Measurements from ENCODE around the gene TFB1M. TPM values are rescaled to one million over a fixed set of nuclear protein-coding genes. Genes with fewer than 3 reads are reported as not detected.

Gene TFB1M
- total and polyA plus RNA-seq, 9 of the 15 experiments (the other 6 are each of a cell fraction or from before 2014, with no cell fraction given), result 34.6 to 145 (median 40.4) TPM

- TF ChIP-seq REST (IDR thresholded peaks at IDR 0.05; ENCODE audit: borderline replicate concordance), result peak; percentile 81; the same call in 1 of the 2 replicates
- TF ChIP-seq REST (CRISPR knock-in tag; IDR thresholded peaks at IDR 0.05; ENCODE audit: low read depth), result no peak
- no peak for TF ChIP-seq ZNF121 (CRISPR knock-in tag; conservative IDR thresholded peaks at IDR 0.05)
- TF ChIP-seq DEAF1 (CRISPR knock-in tag; IDR thresholded peaks at IDR 0.05), result peak; percentile 81
- TF ChIP-seq ELK3 (CRISPR knock-in tag; IDR thresholded peaks at IDR 0.05), result no peak
- no peak for TF ChIP-seq PKNOX1 (IDR thresholded peaks at IDR 0.05)
- no peak for TF ChIP-seq TOE1 (IDR thresholded peaks at IDR 0.05; ENCODE audit: borderline replicate concordance)
- no peak for TF ChIP-seq TOE1 (CRISPR knock-in tag; IDR thresholded peaks at IDR 0.05; ENCODE audit: borderline replicate concordance, low read depth)
- TF ChIP-seq ZNF354B (CRISPR knock-in tag; IDR thresholded peaks at IDR 0.05), result no peak
- TF ChIP-seq SMC3 (conservative IDR thresholded peaks at IDR 0.05; ENCODE audit: insufficient read depth, low read depth, low read length), result peak; percentile 74
- TF ChIP-seq ZNF280B (CRISPR knock-in tag; IDR thresholded peaks at IDR 0.05), result no peak
- no peak for TF ChIP-seq HDAC1 (IDR thresholded peaks at IDR 0.05)
- no peak for TF ChIP-seq CSDE1 (IDR thresholded peaks at IDR 0.05)
These were observed 13.2 kb upstream of the TFB1M start (continued) for GRCh38 chr6:155327326-155328073.
